B cell (primary cell): Measurements from ENCODE around the gene MAPK4.

ENCODE experiments used
- CTCF ChIP-seq: fragments of 200-600 bp; IDR thresholded peaks from one replicate; pipeline ENCODE4 v1.8.0; 2022; ENCODE audit warnings: antibody characterized with exemption, mild to moderate bottlenecking
- EZH2 ChIP-seq: IDR thresholded peaks from 2 replicates; pipeline ENCODE4 v1.6.1; 2012; ENCODE audit warnings: borderline replicate concordance, low read depth, mild to moderate bottlenecking, moderate library complexity, low read length; ENCODE audit not compliant: insufficient read depth, poor library complexity, severe bottlenecking

DNA sequence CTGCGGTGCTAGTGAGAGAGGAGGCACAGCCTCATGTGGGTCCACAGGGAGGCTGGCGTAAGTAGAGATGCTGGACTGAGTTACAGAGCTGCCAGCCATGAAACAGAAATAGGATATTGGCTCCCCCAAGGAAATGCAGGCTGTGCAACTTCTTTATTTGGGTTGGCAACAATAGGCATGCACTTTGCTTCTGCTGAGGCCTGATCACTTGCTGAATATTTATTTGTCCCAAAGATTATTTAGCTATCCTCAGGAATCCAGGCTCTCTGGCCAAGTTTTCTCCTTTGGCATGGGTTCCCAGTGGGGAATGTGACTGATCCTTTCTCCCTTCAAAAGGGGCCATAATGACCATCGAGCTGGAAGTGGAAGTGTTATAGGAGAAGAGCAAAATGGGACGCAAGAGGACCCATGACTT is 60.0 kb downstream of the MAPK4 start:
- TF ChIP-seq CTCF = no peak
- TF ChIP-seq EZH2 = no peak
